Measurements from ENCODE around the gene NTSR1. TPM values are rescaled to one million over a fixed set of nuclear protein-coding genes. Genes with fewer than 3 reads are reported as not detected.
A peak's percentile ranks its signal among the peaks of the same experiment; 100 is the strongest.

Gene NTSR1
- total and polyA plus RNA-seq, 2 of the 13 experiments (the other 11 are each of a cell fraction or from before 2014, with no cell fraction given), result 0.09 to 0.12 TPM

DNA sequence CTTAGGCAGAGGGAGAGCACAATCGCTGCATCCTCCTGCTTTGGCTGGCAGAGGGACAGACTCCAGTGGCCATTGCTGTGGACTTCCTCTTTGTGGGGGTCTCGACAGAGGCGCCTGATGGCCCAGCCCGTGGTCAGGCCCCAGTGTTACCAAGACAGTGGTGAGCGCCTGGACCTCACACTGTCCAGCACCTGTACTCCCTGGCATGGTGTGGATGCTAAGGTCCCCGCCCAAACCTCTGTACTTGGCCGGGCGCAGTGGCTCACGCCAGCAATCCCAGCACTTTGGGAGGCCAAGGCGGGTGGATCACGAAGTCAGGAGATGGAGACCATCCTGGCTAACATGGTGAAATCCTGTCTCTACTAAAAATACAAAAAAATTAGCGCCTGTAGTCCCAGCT lies 2.3 kb upstream of the NTSR1 start:
- DNase-seq (ENCODE audit: low spot score) (no peak), FAIRE-seq (no peak), ATAC-seq (no peak)
- Histone ChIP-seq H3K27me3 (ENCODE audit: control insufficient read depth in 1 of 2, insufficient read depth in 2 of 2, low read length in 2 of 2) (peaks cover 47 to 92% of the 10 kb centered on the region in 2 experiments), H3K79me2 (ENCODE audit: insufficient read depth, low read length) (no peaks in the 10 kb centered on the region), H3K4me3 (replicated peaks in 1 of 3; ENCODE audit: insufficient read depth in 1 of 3, low read depth in 2 of 3, low read length in 3 of 3) (no peak overlapping the region), H3K4me2 (ENCODE audit: low read depth, low read length) (no peak overlapping the region), H3K9me3 (ENCODE audit: low read length) (no peaks in the 10 kb centered on the region), H3K9ac (ENCODE audit: insufficient read depth, low read depth, low read length) (no peak overlapping the region), H3K27ac (ENCODE audit: extremely low read length, insufficient read depth, low read length) (no peak overlapping the region), H3K4me1 (ENCODE audit: insufficient read depth, low read length) (peaks cover 8% of the 10 kb centered on the region; the same call in 1 of the 2 replicates), H2AFZ (ENCODE audit: low read length) (no peak overlapping the region), H4K20me1 (ENCODE audit: insufficient read depth, low read length) (peaks cover 8% of the 10 kb centered on the region; the same call in 1 of the 2 replicates), H3K36me3 (replicated peaks in 1 of 2; ENCODE audit: control insufficient read depth in 1 of 2, insufficient read depth in 2 of 2, low read length in 2 of 2) (no peaks in the 10 kb centered on the region)
- ChIA-PET CTCF (ENCODE audit: low intra/inter-chr PET ratio, low total read pairs) (no interaction called here), POLR2A (no interaction called here)
- intact Hi-C loops (cut with micrococcal nuclease; ENCODE audit: unreplicated experiment), result no loop called here
- TF ChIP-seq ZNF816 (CRISPR knock-in tag; IDR thresholded peaks at IDR 0.05; ENCODE audit: borderline replicate concordance) (no peak), ZNF350 (CRISPR knock-in tag; IDR thresholded peaks at IDR 0.05; ENCODE audit: borderline replicate concordance, low read depth) (no peak), HNRNPH1 (optimal IDR thresholded peaks at IDR 0.05; ENCODE audit: low read depth, low read length) (no peak), ZNF232 (CRISPR knock-in tag; IDR thresholded peaks at IDR 0.05; ENCODE audit: borderline replicate concordance) (no peak), RNF2 (conservative IDR thresholded peaks at IDR 0.05; ENCODE audit: low read depth) (no peak), SRSF1 (optimal IDR thresholded peaks at IDR 0.05; ENCODE audit: low read depth, low read length) (no peak), FOSL1 (CRISPR knock-in tag; IDR thresholded peaks at IDR 0.05; ENCODE audit: borderline replicate concordance) (no peak)
- TF ChIP-seq, protein P1, sequence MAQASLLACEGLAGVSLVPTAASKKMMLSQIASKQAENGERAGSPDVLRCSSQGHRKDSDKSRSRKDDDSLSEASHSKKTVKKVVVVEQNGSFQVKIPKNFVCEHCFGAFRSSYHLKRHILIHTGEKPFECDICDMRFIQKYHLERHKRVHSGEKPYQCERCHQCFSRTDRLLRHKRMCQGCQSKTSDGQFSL (CRISPR knock-in tag; IDR thresholded peaks at IDR 0.05), result no peak
- no TSS peak for BruUV-seq (replicated peaks)
- WGBS (ENCODE audit: low lambda C conversion rate), result 19% methylated on average over 12 of the region's 12 CpGs
- in situ Hi-C loops (cut with HindIII; ENCODE audit: extremely low pct_ligation_motif_present, low pct_unique_long_range_greater_than_20kb), result no loop called here

DNA sequence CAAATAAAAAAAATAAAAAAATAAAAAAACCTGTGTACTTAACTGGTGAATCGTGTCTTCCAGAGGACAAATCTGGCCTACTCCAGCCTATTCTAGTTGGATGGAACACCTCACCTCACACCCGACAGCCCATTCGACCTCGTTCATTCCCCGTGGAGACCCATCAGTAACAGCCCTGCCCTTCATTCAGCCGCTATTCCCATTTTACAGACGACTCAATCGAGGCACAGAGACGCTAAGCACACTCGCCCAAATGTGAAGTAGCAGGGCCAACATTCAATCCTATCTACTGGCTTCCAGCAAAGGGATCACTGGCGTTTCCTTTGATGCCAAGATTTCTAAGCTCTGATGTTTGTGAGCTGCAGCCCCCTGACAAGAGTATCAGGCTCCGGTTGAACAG lies 1.8 kb upstream of the NTSR1 start:
- FAIRE-seq (no peak), ATAC-seq (no peak), DNase-seq (ENCODE audit: low spot score) (no peak)
- H3K4me3 ChIP-seq (replicated peaks in 1 of 3; ENCODE audit: insufficient read depth in 1 of 3, low read depth in 2 of 3, low read length in 3 of 3), result no peak overlapping the region
- WGBS (ENCODE audit: low lambda C conversion rate), result 16% methylated on average over 12 of the region's 12 CpGs
- peaks cover 45 to 91% of the 10 kb centered on the region in 2 experiments for H3K27me3 ChIP-seq (ENCODE audit: control insufficient read depth in 1 of 2, insufficient read depth in 2 of 2, low read length in 2 of 2)
- ChIA-PET CTCF (ENCODE audit: low intra/inter-chr PET ratio, low total read pairs) (no interaction called here), POLR2A (no interaction called here)
- no peaks in the 10 kb centered on the region for H3K9me3 ChIP-seq (ENCODE audit: low read length)
- TF ChIP-seq PHF21A (CRISPR knock-in tag; IDR thresholded peaks at IDR 0.05), result no peak
- TF ChIP-seq ZNF629 (CRISPR knock-in tag; conservative IDR thresholded peaks at IDR 0.05), result peak; percentile 69; the same call in 1 of the 2 replicates
- 0 out of 2 replicates have a peak, but pooled peaks have one; percentile 18 for TF ChIP-seq EZH2 (conservative IDR thresholded peaks at IDR 0.05; ENCODE audit: low read depth, low read length)
- in situ Hi-C loops (cut with HindIII; ENCODE audit: extremely low pct_ligation_motif_present, low pct_unique_long_range_greater_than_20kb) (no loop called here), intact Hi-C loops (cut with micrococcal nuclease; ENCODE audit: unreplicated experiment) (no loop called here)
- H3K9ac ChIP-seq (ENCODE audit: insufficient read depth, low read depth, low read length), result no peak overlapping the region
- no peak overlapping the region for H2AFZ ChIP-seq (ENCODE audit: low read length)
- no TSS peak for BruUV-seq (replicated peaks)
- H3K27ac ChIP-seq (ENCODE audit: extremely low read length, insufficient read depth, low read length), result no peak overlapping the region
- H3K4me2 ChIP-seq (ENCODE audit: low read depth, low read length), result no peak overlapping the region
- no peaks in the 10 kb centered on the region for H3K79me2 ChIP-seq (ENCODE audit: insufficient read depth, low read length)
- peaks cover 8% of the 10 kb centered on the region; the same call in 1 of the 2 replicates for H3K4me1 ChIP-seq (ENCODE audit: insufficient read depth, low read length)
- H4K20me1 ChIP-seq (ENCODE audit: insufficient read depth, low read length), result peaks cover 8% of the 10 kb centered on the region; the same call in 1 of the 2 replicates
- no peaks in the 10 kb centered on the region for H3K36me3 ChIP-seq (replicated peaks in 1 of 2; ENCODE audit: control insufficient read depth in 1 of 2, insufficient read depth in 2 of 2, low read length in 2 of 2)
